Fibroblast of lung (primary cell): ENCODE results near the gene SGSH. TPM values are rescaled to one million over a fixed set of nuclear protein-coding genes. Genes with fewer than 3 reads are reported as not detected.

Source experiments
- DNase-seq, 2 donors: peaks; one replicate each; pipeline versions ENCODE4 v3.0.0 to v3.0.0-alpha.2; 2010; ENCODE audit warnings: low read depth in 2 of 2
- H2AFZ ChIP-seq: 2 replicates; pipeline ENCODE4 v1.5.1; 2012; ENCODE audit warnings: low read length, control low read depth, inconsistent platforms
- H3K27ac ChIP-seq: 2 replicates; pipeline ENCODE4 v1.5.1; 2011; ENCODE audit warnings: low read length, control low read depth; ENCODE audit not compliant: insufficient read depth
- H3K27me3 ChIP-seq: 2 replicates; pipeline ENCODE4 v1.5.1; 2011; ENCODE audit warnings: mild to moderate bottlenecking, low read length; ENCODE audit not compliant: control insufficient read depth, insufficient read depth
- H3K36me3 ChIP-seq: 2 replicates; pipeline ENCODE4 v1.5.1; 2011; ENCODE audit warnings: low read length; ENCODE audit not compliant: control insufficient read depth, insufficient read depth
- H3K4me1 ChIP-seq: 2 replicates; pipeline ENCODE4 v1.5.1; 2011; ENCODE audit warnings: low read length; ENCODE audit not compliant: control insufficient read depth, insufficient read depth; ENCODE audit errors: extremely low read depth
- H3K4me2 ChIP-seq: 2 replicates; pipeline ENCODE4 v1.5.1; 2011; ENCODE audit warnings: low read length, control low read depth; ENCODE audit not compliant: insufficient read depth; ENCODE audit errors: extremely low read depth
- H3K4me3 ChIP-seq, 4 experiments: fragments of 200-600 bp in 1 of 4; sonication (generic) in 1 of 4; replicated peaks in 1 of 4; 2 replicates each; pipeline ENCODE4 v1.5.1; 2011 to 2016; ENCODE audit warnings: low read length in 4 of 4, low read depth in 3 of 4, mild to moderate bottlenecking in 3 of 4, control low read depth in 2 of 4, inconsistent platforms in 1 of 4, mixed read lengths in 1 of 4; ENCODE audit not compliant: insufficient read depth in 1 of 4; ENCODE audit errors: control extremely low read depth in 1 of 4
- H3K79me2 ChIP-seq: 2 replicates; pipeline ENCODE4 v1.5.1; 2012; ENCODE audit warnings: mild to moderate bottlenecking, low read length, inconsistent platforms; ENCODE audit not compliant: control insufficient read depth, insufficient read depth
- H3K9ac ChIP-seq: 2 replicates; pipeline ENCODE4 v1.5.1; 2011; ENCODE audit warnings: mild to moderate bottlenecking, low read length, control low read depth; ENCODE audit not compliant: insufficient read depth
- H3K9me3 ChIP-seq: 2 replicates; pipeline ENCODE4 v1.5.1; 2012; ENCODE audit warnings: low read depth, low read length; ENCODE audit not compliant: control insufficient read depth, insufficient read depth
- H4K20me1 ChIP-seq: 2 replicates; pipeline ENCODE4 v1.5.1; 2011; ENCODE audit warnings: low read length; ENCODE audit not compliant: control insufficient read depth, insufficient read depth; ENCODE audit errors: extremely low read depth
- EZH2 ChIP-seq: IDR thresholded peaks from 2 replicates; pipeline ENCODE4 v1.5.1; 2012; ENCODE audit warnings: low read length, control low read depth, mild to moderate bottlenecking; ENCODE audit errors: missing control alignments
- polyA plus RNA-seq, 2 donors: library from polyadenylated mRNA; depleted of rRNA in 1 of 2; stranded (reverse) in 1 of 2; unstranded in 1 of 2; fragments of >200 nt; gene quantifications; 2 replicates each; pipeline ENCODE4 v1.2.1, GENCODE V29; 2011 to 2012; ENCODE audit warnings: missing spikeins in 1 of 2
- total RNA-seq: library from RNA; depleted of rRNA; stranded (reverse); fragments of >200 nt; gene quantifications from 2 replicates; pipeline ENCODE4 v1.2.1, GENCODE V29; 2014
- TF ChIP-seq, protein P1 (sequence below), 2 donors: IDR thresholded peaks in 1 of 2; conservative IDR thresholded peaks in 1 of 2; 1 replicate in 1 of 2; 2 replicates in 1 of 2; pipeline ENCODE4 v1.5.1; 2011 to 2012; ENCODE audit warnings: low read length in 2 of 2, control low read depth in 1 of 2, inconsistent platforms in 1 of 2, low read depth in 1 of 2, mild to moderate bottlenecking in 1 of 2

SGSH gene
- total and polyA plus RNA-seq, 2 donors (not counting 1 experiment from before 2014, with no cell fraction given) = 26.9 to 57.2 TPM

DNA sequence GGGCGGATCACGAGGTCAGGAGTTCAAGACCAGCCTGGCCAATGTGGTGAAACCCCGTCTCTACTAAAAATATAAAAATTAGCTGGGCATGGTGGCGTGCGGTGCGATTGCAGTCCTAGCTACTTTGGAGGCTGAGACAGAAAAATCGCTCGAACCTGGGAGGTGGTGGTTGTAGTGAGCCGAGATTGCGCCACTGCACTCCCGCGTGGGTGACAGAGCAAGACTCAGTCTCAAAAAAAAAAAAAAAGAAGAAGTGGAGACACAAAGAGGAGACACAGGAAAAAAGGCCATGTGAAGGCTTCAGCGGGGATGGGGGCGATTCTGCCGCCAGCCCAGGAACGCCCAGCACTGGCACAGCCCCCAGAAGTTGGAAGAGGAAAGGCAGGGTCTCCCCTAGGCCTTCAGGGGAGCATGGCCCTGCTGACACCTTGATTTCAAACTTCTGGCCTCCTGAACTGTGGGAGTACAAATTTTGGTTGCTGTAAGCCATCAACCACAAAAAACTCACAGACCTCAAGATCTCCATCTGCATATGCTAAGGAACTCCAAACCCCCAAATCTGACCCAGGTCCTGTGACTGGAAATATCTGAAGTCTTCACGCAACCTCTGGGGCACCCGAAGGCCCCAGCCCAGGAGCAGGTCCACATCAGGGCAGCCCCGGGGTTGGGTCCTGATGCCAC lies 7.0 kb downstream of the SGSH start:
- no peak for DNase-seq

DNA sequence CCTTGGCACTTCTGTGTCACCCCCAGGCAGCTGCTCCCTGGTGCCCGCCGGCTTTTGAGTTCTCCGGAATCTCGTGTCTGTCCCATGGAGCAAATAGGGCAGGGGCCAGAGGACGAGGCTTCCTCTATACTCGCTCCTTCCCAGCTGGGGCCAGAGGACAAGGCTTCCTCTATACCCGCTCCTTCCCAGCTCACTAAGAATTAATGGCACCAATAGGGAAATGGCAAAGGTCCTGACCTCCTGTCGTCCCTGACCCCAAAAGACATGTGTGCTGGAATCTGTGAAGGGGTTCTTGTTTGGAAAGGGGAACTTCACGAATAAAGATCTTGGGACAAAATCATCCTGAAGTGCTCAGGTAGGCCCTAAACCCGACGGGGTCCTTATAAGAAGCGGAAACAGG lies 7.6 kb downstream of the SGSH start:
- no peaks in the 10 kb centered on the region for H3K27me3 ChIP-seq
- peaks cover 1% of the 10 kb centered on the region for H3K79me2 ChIP-seq
- no peaks in the 10 kb centered on the region for H3K9me3 ChIP-seq
- H4K20me1 ChIP-seq = no peaks in the 10 kb centered on the region
- H3K4me3 ChIP-seq = no peak overlapping the region
- no peak overlapping the region for H3K9ac ChIP-seq
- peaks cover 37% of the 10 kb centered on the region for H3K36me3 ChIP-seq
- H3K4me2 ChIP-seq = no peak overlapping the region
- no peak overlapping the region for H2AFZ ChIP-seq
- no peaks in the 10 kb centered on the region for H3K4me1 ChIP-seq
- no peak for DNase-seq
- TF ChIP-seq, protein P1, sequence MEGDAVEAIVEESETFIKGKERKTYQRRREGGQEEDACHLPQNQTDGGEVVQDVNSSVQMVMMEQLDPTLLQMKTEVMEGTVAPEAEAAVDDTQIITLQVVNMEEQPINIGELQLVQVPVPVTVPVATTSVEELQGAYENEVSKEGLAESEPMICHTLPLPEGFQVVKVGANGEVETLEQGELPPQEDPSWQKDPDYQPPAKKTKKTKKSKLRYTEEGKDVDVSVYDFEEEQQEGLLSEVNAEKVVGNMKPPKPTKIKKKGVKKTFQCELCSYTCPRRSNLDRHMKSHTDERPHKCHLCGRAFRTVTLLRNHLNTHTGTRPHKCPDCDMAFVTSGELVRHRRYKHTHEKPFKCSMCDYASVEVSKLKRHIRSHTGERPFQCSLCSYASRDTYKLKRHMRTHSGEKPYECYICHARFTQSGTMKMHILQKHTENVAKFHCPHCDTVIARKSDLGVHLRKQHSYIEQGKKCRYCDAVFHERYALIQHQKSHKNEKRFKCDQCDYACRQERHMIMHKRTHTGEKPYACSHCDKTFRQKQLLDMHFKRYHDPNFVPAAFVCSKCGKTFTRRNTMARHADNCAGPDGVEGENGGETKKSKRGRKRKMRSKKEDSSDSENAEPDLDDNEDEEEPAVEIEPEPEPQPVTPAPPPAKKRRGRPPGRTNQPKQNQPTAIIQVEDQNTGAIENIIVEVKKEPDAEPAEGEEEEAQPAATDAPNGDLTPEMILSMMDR (conservative IDR thresholded peaks at IDR 0.05 in 1 of 2, IDR thresholded peaks at IDR 0.05 in 1 of 2; ENCODE audit: low read depth in 1 of 2, low read length in 2 of 2) = no peak
- TF ChIP-seq EZH2 = no peak
- no peak overlapping the region for H3K27ac ChIP-seq

More for the DNA sequence above, 7.0 kb downstream of the SGSH start:
- Histone ChIP-seq H4K20me1 (no peaks in the 10 kb centered on the region), H3K27me3 (no peaks in the 10 kb centered on the region), H3K9ac (no peak overlapping the region), H3K4me2 (no peak overlapping the region), H3K9me3 (no peaks in the 10 kb centered on the region), H3K4me3 (no peak overlapping the region), H3K79me2 (peaks cover 4% of the 10 kb centered on the region), H2AFZ (no peak overlapping the region), H3K27ac (no peak overlapping the region), H3K4me1 (no peaks in the 10 kb centered on the region), H3K36me3 (peaks cover 41% of the 10 kb centered on the region)
- TF ChIP-seq, protein P1 (conservative IDR thresholded peaks at IDR 0.05 in 1 of 2, IDR thresholded peaks at IDR 0.05 in 1 of 2; ENCODE audit: low read depth in 1 of 2, low read length in 2 of 2) = no peak
- no peak for TF ChIP-seq EZH2

DNA sequence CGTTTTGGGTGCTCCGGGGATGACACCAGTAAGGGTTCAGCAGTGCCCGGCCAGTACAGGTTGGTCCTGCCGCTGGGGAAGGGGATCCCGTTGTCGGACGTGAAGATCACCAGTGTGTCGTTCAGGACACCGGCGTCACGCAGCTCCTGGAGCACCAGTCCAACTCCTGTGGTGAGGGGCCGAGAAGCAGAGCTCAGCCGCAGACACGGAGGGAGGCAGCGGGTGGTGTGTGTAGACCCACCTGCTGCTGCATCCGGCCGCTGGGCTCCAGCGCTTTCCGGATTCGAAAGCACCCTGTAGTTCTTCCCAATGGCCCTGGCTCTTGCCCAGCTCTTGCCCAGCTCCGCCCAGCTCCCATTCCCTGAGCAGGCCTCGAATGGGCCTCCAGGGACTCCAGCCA lies 8.0 kb downstream of the SGSH start:
- Histone ChIP-seq H3K79me2 (no peaks in the 10 kb centered on the region), H4K20me1 (no peaks in the 10 kb centered on the region), H3K9ac (no peak overlapping the region), H3K27me3 (no peaks in the 10 kb centered on the region), H3K27ac (no peak overlapping the region), H3K36me3 (peaks cover 33% of the 10 kb centered on the region), H3K4me2 (no peak overlapping the region), H3K4me1 (no peaks in the 10 kb centered on the region), H2AFZ (no peak overlapping the region), H3K4me3 (no peak overlapping the region), H3K9me3 (no peaks in the 10 kb centered on the region)
- TF ChIP-seq EZH2 = no peak
- TF ChIP-seq, protein P1 (conservative IDR thresholded peaks at IDR 0.05 in 1 of 2, IDR thresholded peaks at IDR 0.05 in 1 of 2; ENCODE audit: low read depth in 1 of 2, low read length in 2 of 2) = no peak
- no peak for DNase-seq
